K562 (cell line): ENCODE results near the gene SART3. TPM values are rescaled to one million over a fixed set of nuclear protein-coding genes. Genes with fewer than 3 reads are reported as not detected.

Source experiments
- ATAC-seq: fragments of 200-7000 bp; cut with Tn5 transposase; 3 replicates; pipeline ENCODE4 v1.9.1; 2020; ENCODE audit warnings: moderate library complexity
- BruUV-seq: library from RNA; stranded (reverse); fragments of 400-500 nt; replicated peaks from 2 replicates; lab custom pipeline; 2021; lab: Mats Ljungman, UMichigan
- CTCF ChIA-PET: fragments of 300-600 bp; formaldehyde crosslinking; extraction: SDS; loops from one replicate; lab custom pipeline; 2021; ENCODE audit warnings: low intra/inter-chr PET ratio; lab: Yijun Ruan, JAX
- POLR2A ChIA-PET: fragments of 300-600, 350-650 bp; sonication (Branson Sonifier 250); formaldehyde crosslinking; extraction: SDS; loops from one replicate; lab custom pipeline; 2021; ENCODE audit warnings: antibody characterized with exemption, inconsistent platforms; lab: Yijun Ruan, JAX
- DNase-seq, 4 experiments: peaks; one replicate each; pipeline versions ENCODE4 v3.0.0 to v3.0.0-alpha.2; 2011 to 2018; ENCODE audit warnings: low spot score in 3 of 4, mixed read lengths in 3 of 4; ENCODE audit errors: extremely low read depth in 1 of 4
- FAIRE-seq: peaks from 2 replicates; lab custom pipeline; 2011; peaks lifted over from hg19 to GRCh38; lab: Jason Lieb, UNC
- H2AFZ ChIP-seq: 2 replicates; pipeline ENCODE4 v1.6.0; 2011; ENCODE audit warnings: low read depth, low read length, control low read depth, inconsistent platforms
- H3K27ac ChIP-seq: fragments of 200-600 bp; 3 replicates; pipeline ENCODE4 v1.8.0; 2011; ENCODE audit warnings: low read depth, mild to moderate bottlenecking, control low read depth, inconsistent platforms, low read length, moderate library complexity, mixed read lengths; ENCODE audit errors: extremely low read depth
- H3K27me3 ChIP-seq, 2 experiments: fragments of 300-600 bp in 1 of 2; 2 replicates in 1 of 2; 3 replicates in 1 of 2; pipeline versions ENCODE4 v1.6.0 to v1.8.0; 2011; ENCODE audit warnings: inconsistent platforms in 2 of 2, low read length in 2 of 2, mild to moderate bottlenecking in 1 of 2, mixed read lengths in 1 of 2, moderate library complexity in 1 of 2; ENCODE audit not compliant: control insufficient read depth in 2 of 2, insufficient read depth in 2 of 2
- H3K36me3 ChIP-seq: fragments of 300-600 bp; 3 replicates; pipeline ENCODE4 v1.8.0; 2011; ENCODE audit warnings: mild to moderate bottlenecking, low read length, inconsistent platforms; ENCODE audit not compliant: control insufficient read depth, insufficient read depth
- H3K4me1 ChIP-seq, 2 experiments: fragments of 200-600 bp in 1 of 2; replicated peaks in 1 of 2; 2 replicates in 1 of 2; 3 replicates in 1 of 2; pipeline versions ENCODE4 v1.5.1 to v1.8.0; 2011; ENCODE audit warnings: inconsistent platforms in 2 of 2, low read length in 2 of 2, mild to moderate bottlenecking in 1 of 2, mixed read lengths in 1 of 2, moderate library complexity in 1 of 2; ENCODE audit not compliant: control insufficient read depth in 2 of 2, insufficient read depth in 2 of 2
- H3K4me2 ChIP-seq: 2 replicates; pipeline ENCODE4 v1.6.1; 2011; ENCODE audit warnings: low read length, control low read depth, inconsistent platforms, mixed read lengths; ENCODE audit not compliant: insufficient read depth
- H3K4me3 ChIP-seq: fragments of 200-600 bp; sonication (generic), shearing (Covaris generic); 2 replicates; pipeline ENCODE4 v1.5.1; 2016; ENCODE audit warnings: control low read depth, inconsistent platforms
- H3K79me2 ChIP-seq: fragments of 200-600 bp; 3 replicates; pipeline ENCODE4 v1.8.0; 2011; ENCODE audit warnings: low read length, inconsistent platforms; ENCODE audit not compliant: control insufficient read depth, insufficient read depth
- H3K9ac ChIP-seq, 2 experiments: 2 replicates each; pipeline versions ENCODE4 v1.6.0 to v1.6.1; 2011; ENCODE audit warnings: low read depth in 2 of 2, low read length in 2 of 2, control low read depth in 1 of 2, inconsistent platforms in 1 of 2, mild to moderate bottlenecking in 1 of 2, mixed read lengths in 1 of 2; ENCODE audit not compliant: insufficient read depth in 1 of 2
- H3K9me1 ChIP-seq: one replicate; pipeline ENCODE4 v1.6.0; 2011; ENCODE audit warnings: inconsistent platforms, mild to moderate bottlenecking, low read length, moderate library complexity; ENCODE audit not compliant: control insufficient read depth, insufficient read depth
- H3K9me3 ChIP-seq: replicated peaks from 2 replicates; pipeline ENCODE4 v1.5.1; 2011; ENCODE audit warnings: low read depth, low read length, inconsistent platforms; ENCODE audit not compliant: control insufficient read depth, insufficient read depth
- H4K20me1 ChIP-seq: replicated peaks from 2 replicates; pipeline ENCODE4 v1.6.1; 2011; ENCODE audit warnings: low read length, inconsistent platforms, mixed read lengths; ENCODE audit not compliant: control insufficient read depth, insufficient read depth
- ARNT ChIP-seq, 2 experiments: fragments of 450-650 bp; IDR thresholded peaks; 2 replicates each; pipeline ENCODE4 v1.6.1; 2016; ENCODE audit warnings: mild to moderate bottlenecking in 1 of 2
- ATF7 ChIP-seq: fragments of 450-650 bp; IDR thresholded peaks from 2 replicates; pipeline ENCODE4 v1.7.1; 2014; ENCODE audit warnings: mild to moderate bottlenecking, moderate library complexity
- E2F3 ChIP-seq: fragments of 250-450 bp; sonication (Bioruptor Pico); IDR thresholded peaks from 2 replicates; pipeline ENCODE4 v1.4.0; 2020; ENCODE audit warnings: mild to moderate bottlenecking
- EGR1 ChIP-seq: fragments of 450-650 bp; conservative IDR thresholded peaks from 2 replicates; pipeline ENCODE4 v1.6.1; 2017; ENCODE audit warnings: mild to moderate bottlenecking
- FOXP1 ChIP-seq: sonication (generic); formaldehyde crosslinking; IDR thresholded peaks from 2 replicates; pipeline ENCODE4 v1.8.0; 2022; ENCODE audit warnings: mild to moderate bottlenecking, missing genetic modification reagents
- GABPA ChIP-seq: fragments of 200-800 bp; sonication (Bioruptor generic); conservative IDR thresholded peaks from 2 replicates; pipeline ENCODE4 v1.6.1; 2016; ENCODE audit warnings: low read depth, missing genetic modification characterization, missing compliant biosample characterization
- GABPB2 ChIP-seq: fragments of 250-450 bp; sonication (Bioruptor Pico); conservative IDR thresholded peaks from 2 replicates; pipeline ENCODE4 v1.5.1; 2021; ENCODE audit warnings: mild to moderate bottlenecking
- NR3C1 ChIP-seq: sonication (generic); formaldehyde crosslinking; IDR thresholded peaks from 2 replicates; pipeline ENCODE4 v1.8.1; 2022; ENCODE audit warnings: missing genetic modification reagents
- PML ChIP-seq: IDR thresholded peaks from 2 replicates; pipeline ENCODE4 v1.6.1; 2012; ENCODE audit warnings: low read length, inconsistent platforms
- RNF2 ChIP-seq: sonication (generic); IDR thresholded peaks from 2 replicates; pipeline ENCODE4 v1.6.1; 2016
- SAFB2 ChIP-seq: fragments of 200-400 bp; formaldehyde crosslinking; IDR thresholded peaks from 2 replicates; pipeline ENCODE4 v1.6.1; 2018; ENCODE audit warnings: borderline replicate concordance, low read length, low read depth, moderate library complexity; ENCODE audit not compliant: severe bottlenecking
- STAT5A ChIP-seq: IDR thresholded peaks from 2 replicates; pipeline ENCODE4 v1.6.1; 2012; ENCODE audit warnings: low read length, inconsistent platforms, borderline replicate concordance
- TCFL5 ChIP-seq: fragments of 250-450 bp; sonication (Bioruptor Pico); conservative IDR thresholded peaks from 2 replicates; pipeline ENCODE4 v1.6.1; 2021; ENCODE audit warnings: mild to moderate bottlenecking, moderate library complexity, matching md5 sums
- TEAD2 ChIP-seq: fragments of 450-650 bp; IDR thresholded peaks from 2 replicates; pipeline ENCODE4 v1.6.1; 2016; ENCODE audit warnings: missing genetic modification characterization, control low read depth, missing compliant biosample characterization
- ZBTB17 ChIP-seq: fragments of 450-650 bp; formaldehyde crosslinking; IDR thresholded peaks from 2 replicates; pipeline ENCODE4 v1.4.0; 2020; ENCODE audit warnings: mild to moderate bottlenecking
- ZNF184 ChIP-seq: sonication (generic); formaldehyde crosslinking; IDR thresholded peaks from 2 replicates; pipeline ENCODE4 v1.5.0; 2020; ENCODE audit warnings: missing genetic modification reagents
- ZNF212 ChIP-seq: fragments of 450-650 bp; formaldehyde crosslinking; IDR thresholded peaks from 2 replicates; pipeline ENCODE4 v1.4.0; 2020; ENCODE audit warnings: mild to moderate bottlenecking
- ZNF239 ChIP-seq: fragments of 250-450 bp; sonication (Bioruptor Pico); IDR thresholded peaks from 2 replicates; pipeline ENCODE4 v1.4.0; 2020; ENCODE audit warnings: mild to moderate bottlenecking
- ZNF586 ChIP-seq: fragments of 450-650 bp; formaldehyde crosslinking; conservative IDR thresholded peaks from 2 replicates; pipeline ENCODE4 v1.4.0; 2020; ENCODE audit warnings: mild to moderate bottlenecking, moderate library complexity
- ZNF76 ChIP-seq: fragments of 250-450 bp; sonication (Bioruptor Pico); IDR thresholded peaks from 2 replicates; pipeline ENCODE4 v1.4.0; 2020; ENCODE audit warnings: mild to moderate bottlenecking, moderate library complexity, borderline replicate concordance
- WGBS: fragments of 100-300 bp; shearing (Covaris generic); methylation state at CpG from one replicate; pipeline ENCODE4 v1.1.6; 2016; ENCODE audit warnings: low coverage, mixed read lengths; ENCODE audit not compliant: insufficient coverage; ENCODE audit errors: missing lambda C conversion rate; 5-methylcytosine and 5-hydroxymethylcytosine counted together
- in situ Hi-C: fragments of 300-500 bp; cut with MboI; formaldehyde crosslinking; loops from 4 replicates; pipeline ENCODE4 v1.15.0; 2018; ENCODE audit warnings: inconsistent platforms, mixed read lengths
- intact Hi-C: fragments of 100-400 bp; cut with micrococcal nuclease; formaldehyde crosslinking; loops from 2 replicates; pipeline ENCODE4 v1.14.2; 2022
- polyA plus RNA-seq, 8 experiments: library from polyadenylated mRNA; depleted of rRNA in 4 of 8; stranded (reverse) in 5 of 8; unstranded in 3 of 8; fragments of >200 nt; fragmentation: Nextera tagmentation in 2 of 8; fragmentation: Illumina TruSeq in 1 of 8; extraction: Ambion mirVana in 2 of 8; extraction: Trizol in 1 of 8; gene quantifications; 2 replicates each; pipeline versions ENCODE4 v1.2.1 to v1.2.3, GENCODE V29; 2011 to 2014; ENCODE audit warnings: inconsistent platforms in 1 of 8, missing spikeins in 1 of 8
- total RNA-seq, 7 experiments: library from RNA; depleted of rRNA in 6 of 7; stranded (reverse); fragments of >200 nt in 6 of 7; fragmentation: Illumina TruSeq in 2 of 7; extraction: Trizol in 2 of 7; gene quantifications; 2 replicates each; pipeline versions ENCODE4 v1.2.1 to v1.2.3, GENCODE V29; 2011 to 2021; ENCODE audit warnings: low replicate concordance in 1 of 7

SART3 gene
- total and polyA plus RNA-seq, 9 of the 15 experiments (the other 6 are each of a cell fraction or from before 2014, with no cell fraction given): 8.9 to 167 (median 56.7) TPM

GRCh38 chr12:108551535-108551934, 9.4 kb downstream of the SART3 start:
- CTCF ChIA-PET: interaction anchor here (0.7 kb wide), 1 partner anchor 11 kb away, joined by 4 read pairs; no protein-coding TSS in a partner anchor
- peaks cover 8% of the 10 kb centered on the region; the same call in 1 of the 2 replicates for H4K20me1 ChIP-seq
- FAIRE-seq: no peak

More at GRCh38 chr12:108551535-108551934, 9.4 kb downstream of the SART3 start:
- TF ChIP-seq ZNF239 (CRISPR knock-in tag) (no peak), TCFL5 (CRISPR knock-in tag) (no peak), TEAD2 (tag) (no peak), PML (no peak), ZNF184 (CRISPR knock-in tag) (no peak), NR3C1 (no peak), RNF2 (no peak), ARNT (IDR thresholded peaks at IDR 0.05) (no peak), STAT5A (no peak), GABPB2 (no peak), ZNF76 (CRISPR knock-in tag) (no peak), ZNF586 (no peak), ATF7 (no peak), SAFB2 (no peak), ZNF212 (no peak), E2F3 (CRISPR knock-in tag) (no peak), FOXP1 (no peak), ZBTB17 (no peak), EGR1 (no peak), GABPA (tag) (no peak)
- DNase-seq (no peak), ATAC-seq (no peak)
- intact Hi-C loops: no loop called here
- Histone ChIP-seq H3K9me1 (peaks cover 3% of the 10 kb centered on the region), H3K27me3 (no peaks in the 10 kb centered on the region), H3K36me3 (peaks cover 73% of the 10 kb centered on the region), H3K4me2 (no peak overlapping the region), H3K4me1 (peaks cover 2 to 3% of the 10 kb centered on the region in 2 experiments; a peak in 2 of 5 replicates), H3K9me3 (no peaks in the 10 kb centered on the region), H3K27ac (no peak overlapping the region), H3K9ac (no peak overlapping the region), H3K79me2 (peaks cover 91% of the 10 kb centered on the region), H2AFZ (no peak overlapping the region), H3K4me3 (no peak overlapping the region)
- WGBS: 85% methylated on average over 5 of the region's 5 CpGs
- in situ Hi-C loops: no loop called here
- POLR2A ChIA-PET: interaction anchor here (1.2 kb wide), 1 partner anchor 9 kb away, joined by 3 read pairs; the partner anchor contains the start of gene SART3
- BruUV-seq: no TSS peak
